ENCODE measurements around the gene CFAP100.

DNA sequence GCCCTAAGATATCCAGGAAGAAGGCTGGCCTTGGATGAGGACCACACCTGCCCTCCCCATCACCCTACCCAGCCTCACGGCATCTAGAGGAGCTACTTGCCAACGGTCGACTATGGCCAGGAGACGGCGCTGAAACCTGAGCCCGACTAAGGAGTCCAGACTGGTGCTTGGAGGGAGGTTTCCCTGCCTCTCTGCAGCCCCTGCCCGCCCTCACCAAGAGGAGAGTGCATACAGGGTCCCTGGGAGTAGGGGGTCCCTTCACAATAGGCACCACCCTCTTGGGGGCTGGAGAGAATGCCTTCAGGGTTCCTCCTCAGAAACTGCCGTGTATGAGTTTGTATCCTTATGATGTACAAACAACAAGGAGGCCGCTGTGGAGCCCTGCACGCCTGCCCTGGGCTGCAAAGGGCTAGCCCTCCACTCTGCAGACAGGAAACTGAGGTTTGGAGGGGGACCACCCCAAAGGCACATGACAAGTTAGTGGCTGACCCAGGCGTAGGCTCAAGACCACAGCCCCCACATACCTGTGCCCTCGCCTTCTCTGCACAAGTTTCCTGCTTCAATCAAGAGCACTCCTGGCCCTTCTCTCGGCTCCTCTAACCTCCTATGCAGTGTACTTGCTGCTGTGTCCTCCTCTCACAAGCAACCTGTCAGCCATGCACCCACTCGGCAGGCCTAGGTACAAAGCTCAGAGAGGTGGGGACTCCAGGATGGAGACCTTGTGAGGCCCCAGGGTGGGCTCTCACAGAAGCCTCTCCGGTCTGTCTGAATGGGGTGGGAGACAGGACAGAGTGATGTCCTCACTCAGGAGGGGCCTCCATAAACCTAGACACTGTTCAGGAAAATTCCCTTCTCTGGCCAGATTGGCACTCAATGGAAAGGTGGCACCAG lies 44.9 kb upstream of the CFAP100 start:
- TF ChIP-seq POLR2A (IDR thresholded peaks at IDR 0.05; ENCODE audit: low read depth, low read length) (no peak), POLR2AphosphoS5 (IDR thresholded peaks at IDR 0.05; ENCODE audit: low read depth, low read length) (no peak)

All from GM12892 (cell line).